Osteocyte (in vitro differentiated cells): ENCODE results near the gene KIRREL3. TPM values are rescaled to one million over a fixed set of nuclear protein-coding genes. Genes with fewer than 3 reads are reported as not detected.

Source experiments
- DNase-seq: peaks from one replicate; pipeline ENCODE4 v3.0.0; 2021; ENCODE audit warnings: mixed read lengths; ENCODE audit not compliant: unreplicated experiment; ENCODE audit errors: extremely low spot score
- H3K27ac Mint-ChIP-seq: one replicate; pipeline ENCODE4 v1.8.0; 2021; ENCODE audit warnings: mild to moderate bottlenecking, mixed read lengths; ENCODE audit not compliant: unreplicated experiment
- H3K27me3 Mint-ChIP-seq: one replicate; pipeline ENCODE4 v1.8.0; 2021; ENCODE audit warnings: mixed read lengths; ENCODE audit not compliant: unreplicated experiment
- H3K36me3 Mint-ChIP-seq: one replicate; pipeline ENCODE4 v1.8.0; 2021; ENCODE audit warnings: mixed read lengths; ENCODE audit not compliant: unreplicated experiment
- H3K4me1 Mint-ChIP-seq: one replicate; pipeline ENCODE4 v1.8.0; 2021; ENCODE audit warnings: mixed read lengths; ENCODE audit not compliant: unreplicated experiment
- H3K4me3 Mint-ChIP-seq: one replicate; pipeline ENCODE4 v1.8.0; 2021; ENCODE audit warnings: mild to moderate bottlenecking, moderate library complexity, mixed read lengths; ENCODE audit not compliant: unreplicated experiment
- H3K9me3 Mint-ChIP-seq: one replicate; pipeline ENCODE4 v1.8.0; 2021; ENCODE audit warnings: mixed read lengths; ENCODE audit not compliant: unreplicated experiment
- total RNA-seq: library from RNA; stranded (reverse); gene quantifications from 2 replicates; pipeline ENCODE4 v1.2.1, GENCODE V29; 2021
- TF ChIP-seq, protein P1 (sequence below): fragments of 200-600 bp; sonication (generic); IDR thresholded peaks from 2 replicates; pipeline ENCODE4 v1.5.0; 2021; ENCODE audit warnings: antibody characterized with exemption, mild to moderate bottlenecking, moderate library complexity

KIRREL3 gene
- total RNA-seq, 1 donor from 2014 or later, result 1.2 TPM

DNA sequence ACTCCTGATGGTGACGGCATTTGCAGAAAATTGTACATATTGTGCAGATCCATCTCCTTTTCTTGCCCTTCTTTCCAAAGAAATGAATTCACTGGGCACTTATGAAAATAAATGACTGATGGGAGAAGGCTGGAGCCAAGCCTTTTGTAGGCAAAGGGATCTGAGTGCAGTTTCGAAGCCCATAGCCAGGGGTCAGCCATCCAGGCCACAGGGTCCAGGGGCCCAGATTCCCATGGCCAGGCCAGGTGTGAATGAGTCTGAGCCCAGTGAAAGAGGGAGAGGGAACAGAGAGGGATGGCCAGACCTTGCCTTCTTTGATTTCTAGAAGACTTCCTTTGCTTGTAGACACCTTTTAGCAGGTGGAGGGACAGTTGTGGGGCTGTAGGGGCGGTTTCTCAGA lies 209.1 kb downstream of the KIRREL3 start:
- DNase-seq, result no peak
- Mint-ChIP-seq H3K4me3 (no peak overlapping the region), H3K27me3 (no peaks in the 10 kb centered on the region), H3K27ac (no peak overlapping the region), H3K4me1 (no peaks in the 10 kb centered on the region), H3K9me3 (no peaks in the 10 kb centered on the region), H3K36me3 (no peaks in the 10 kb centered on the region)
- TF ChIP-seq, protein P1, sequence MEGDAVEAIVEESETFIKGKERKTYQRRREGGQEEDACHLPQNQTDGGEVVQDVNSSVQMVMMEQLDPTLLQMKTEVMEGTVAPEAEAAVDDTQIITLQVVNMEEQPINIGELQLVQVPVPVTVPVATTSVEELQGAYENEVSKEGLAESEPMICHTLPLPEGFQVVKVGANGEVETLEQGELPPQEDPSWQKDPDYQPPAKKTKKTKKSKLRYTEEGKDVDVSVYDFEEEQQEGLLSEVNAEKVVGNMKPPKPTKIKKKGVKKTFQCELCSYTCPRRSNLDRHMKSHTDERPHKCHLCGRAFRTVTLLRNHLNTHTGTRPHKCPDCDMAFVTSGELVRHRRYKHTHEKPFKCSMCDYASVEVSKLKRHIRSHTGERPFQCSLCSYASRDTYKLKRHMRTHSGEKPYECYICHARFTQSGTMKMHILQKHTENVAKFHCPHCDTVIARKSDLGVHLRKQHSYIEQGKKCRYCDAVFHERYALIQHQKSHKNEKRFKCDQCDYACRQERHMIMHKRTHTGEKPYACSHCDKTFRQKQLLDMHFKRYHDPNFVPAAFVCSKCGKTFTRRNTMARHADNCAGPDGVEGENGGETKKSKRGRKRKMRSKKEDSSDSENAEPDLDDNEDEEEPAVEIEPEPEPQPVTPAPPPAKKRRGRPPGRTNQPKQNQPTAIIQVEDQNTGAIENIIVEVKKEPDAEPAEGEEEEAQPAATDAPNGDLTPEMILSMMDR, result no peak

DNA sequence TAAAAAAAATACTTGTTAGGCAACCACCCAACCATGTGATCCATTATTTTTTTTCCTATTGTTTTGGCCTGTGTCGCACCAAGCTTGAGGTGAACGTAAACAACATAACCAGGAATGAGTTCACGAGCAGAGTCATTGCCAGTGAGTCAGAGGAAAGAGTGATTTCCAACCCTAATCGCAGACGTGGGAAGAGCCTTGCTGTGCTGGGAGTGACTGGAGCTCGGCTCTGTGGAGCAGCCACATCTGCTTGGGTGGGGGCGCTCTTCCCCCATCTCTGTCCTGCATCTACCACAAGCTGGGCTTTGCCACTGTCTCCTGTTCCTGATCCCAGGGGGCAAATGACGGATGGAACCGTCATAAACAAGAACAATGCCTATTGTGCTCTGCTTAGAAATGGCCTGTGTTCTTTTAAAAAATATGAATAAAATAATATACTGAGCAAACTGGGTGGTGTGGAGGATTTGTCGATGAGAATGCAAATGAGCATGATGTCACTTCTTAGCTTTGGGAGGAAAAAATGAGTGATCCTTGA lies 210.0 kb downstream of the KIRREL3 start:
- no peak for DNase-seq
- Mint-ChIP-seq H3K4me1 (no peaks in the 10 kb centered on the region), H3K9me3 (no peaks in the 10 kb centered on the region), H3K27ac (no peak overlapping the region), H3K36me3 (no peaks in the 10 kb centered on the region), H3K27me3 (no peaks in the 10 kb centered on the region), H3K4me3 (no peak overlapping the region)
- TF ChIP-seq, protein P1, result no peak

DNA sequence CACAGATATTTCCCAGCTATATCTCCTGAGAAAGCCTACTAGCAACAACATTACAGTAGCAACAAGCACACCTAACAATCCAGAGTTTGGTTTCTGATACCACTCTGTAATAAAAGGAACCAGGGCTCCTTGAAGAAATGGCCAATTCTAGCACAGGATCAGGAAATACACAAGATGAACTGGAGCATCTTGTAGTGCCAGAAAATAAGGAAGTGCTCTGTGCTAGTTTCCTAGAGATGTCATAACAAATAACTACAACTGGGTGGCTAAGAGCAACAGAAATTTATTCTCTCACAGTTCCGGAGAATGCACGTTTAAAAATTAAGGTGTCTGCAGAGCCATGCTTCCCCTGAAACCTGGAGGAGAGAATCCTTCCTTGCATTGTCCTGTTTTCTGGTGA lies 217.8 kb downstream of the KIRREL3 start:
- Mint-ChIP-seq H3K4me1 (no peaks in the 10 kb centered on the region), H3K27me3 (no peaks in the 10 kb centered on the region), H3K36me3 (no peaks in the 10 kb centered on the region), H3K27ac (no peak overlapping the region), H3K4me3 (no peak overlapping the region), H3K9me3 (no peaks in the 10 kb centered on the region)
- DNase-seq, result no peak
- TF ChIP-seq, protein P1, result no peak

DNA sequence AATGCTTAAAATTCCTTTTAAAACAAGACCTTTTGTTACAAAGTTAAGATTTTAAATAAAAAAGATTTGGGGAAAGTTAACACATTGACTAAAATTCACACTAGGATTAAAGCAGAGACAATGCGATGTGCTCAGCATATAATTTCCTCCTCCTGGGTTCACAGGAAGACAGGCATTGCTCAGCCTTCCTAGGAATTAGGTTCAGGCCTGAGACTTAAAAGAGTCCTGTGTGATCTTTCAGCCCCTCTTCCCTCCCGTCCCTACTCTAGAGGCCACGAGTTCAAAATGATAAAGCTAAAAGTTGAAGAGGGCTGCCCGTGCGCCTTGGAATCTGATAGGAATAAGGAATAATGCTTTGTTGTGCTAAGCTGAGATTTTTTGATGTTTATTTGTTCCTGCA lies 218.6 kb downstream of the KIRREL3 start:
- Mint-ChIP-seq H3K4me3 (no peak overlapping the region), H3K27me3 (no peaks in the 10 kb centered on the region)

DNA sequence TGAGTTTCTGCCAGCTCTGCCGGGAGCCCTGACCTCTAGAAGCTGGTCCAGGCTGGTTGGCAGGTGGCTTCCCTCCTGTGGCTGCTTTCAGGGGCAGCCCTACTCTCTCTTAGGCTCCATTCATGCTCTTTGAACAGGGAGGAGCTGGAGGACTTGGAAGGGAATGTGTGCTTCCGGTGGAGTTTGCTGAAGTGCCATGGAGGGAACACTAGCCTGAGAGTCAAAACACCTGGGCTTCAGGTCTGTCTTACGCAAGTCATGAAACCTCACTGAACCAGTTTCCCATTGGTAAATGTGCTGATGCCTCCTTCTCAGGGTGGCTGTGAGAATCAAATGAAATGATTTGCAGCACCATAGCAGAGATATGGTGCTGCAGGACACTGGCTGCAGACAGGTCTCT lies 224.5 kb downstream of the KIRREL3 start:
- no peaks in the 10 kb centered on the region for H3K4me1 Mint-ChIP-seq
- no peaks in the 10 kb centered on the region for H3K27me3 Mint-ChIP-seq
- TF ChIP-seq, protein P1, result no peak
- H3K9me3 Mint-ChIP-seq, result no peaks in the 10 kb centered on the region
- DNase-seq, result no peak
- no peak overlapping the region for H3K4me3 Mint-ChIP-seq
- no peaks in the 10 kb centered on the region for H3K36me3 Mint-ChIP-seq
- H3K27ac Mint-ChIP-seq, result no peak overlapping the region

More for the DNA sequence above, 218.6 kb downstream of the KIRREL3 start:
- no peaks in the 10 kb centered on the region for H3K36me3 Mint-ChIP-seq
- TF ChIP-seq, protein P1, result no peak
- no peaks in the 10 kb centered on the region for H3K4me1 Mint-ChIP-seq
- DNase-seq, result no peak
- no peaks in the 10 kb centered on the region for H3K9me3 Mint-ChIP-seq
- no peak overlapping the region for H3K27ac Mint-ChIP-seq
